GM21723 (cell line): Measurements from ENCODE around the gene STAMBPL1.
"Not testable (repeated sequence)": the region's sequence is repeated elsewhere in the genome, so short reads cannot be mapped to it uniquely, and the experiment has no call there.

Experiments
- ATAC-seq: cut with Tn5 transposase; IDR thresholded peaks from one replicate; pipeline ENCODE4 v1.9.1; 2021; ENCODE audit warnings: mild to moderate bottlenecking, moderate library complexity; ENCODE audit not compliant: unreplicated experiment

Gene STAMBPL1

GRCh38 chr10:88854684-88855083 lies 25.4 kb upstream of the STAMBPL1 start:
- no peak for ATAC-seq

- no peak for ATAC-seq
Observed at GRCh38 chr10:88857831-88858230, 22.2 kb upstream of the STAMBPL1 start.

- no peak for ATAC-seq
Observed at GRCh38 chr10:88858491-88858890, 21.6 kb upstream of the STAMBPL1 start.

- ATAC-seq, result no peak
Observed at GRCh38 chr10:88861036-88861435, 19.0 kb upstream of the STAMBPL1 start.

- no peak for ATAC-seq
Observed at GRCh38 chr10:88865281-88865876, 14.7 kb upstream of the STAMBPL1 start.

GRCh38 chr10:88866454-88866853 lies 13.6 kb upstream of the STAMBPL1 start:
- no peak for ATAC-seq

- no peak for ATAC-seq
Observed at GRCh38 chr10:88870089-88870488, 10.0 kb upstream of the STAMBPL1 start.

GRCh38 chr10:88873757-88874156 lies 6.3 kb upstream of the STAMBPL1 start:
- ATAC-seq, result no peak

- no peak for ATAC-seq
Observed at GRCh38 chr10:88874281-88874680, 5.8 kb upstream of the STAMBPL1 start.

GRCh38 chr10:88875081-88875480 lies 5.0 kb upstream of the STAMBPL1 start:
- ATAC-seq, result no peak

GRCh38 chr10:88877298-88877697 lies 2.7 kb upstream of the STAMBPL1 start:
- ATAC-seq, result no peak

- peak; percentile 73 for ATAC-seq
Observed at GRCh38 chr10:88880282-88881076, 434 bp downstream of the STAMBPL1 start.

GRCh38 chr10:88881320-88881719 lies 1.3 kb downstream of the STAMBPL1 start:
- no peak for ATAC-seq

- no peak for ATAC-seq
Observed at GRCh38 chr10:88881922-88882645, 2.0 kb downstream of the STAMBPL1 start.

GRCh38 chr10:88882646-88883447 lies 2.8 kb downstream of the STAMBPL1 start:
- ATAC-seq, result not testable (repeated sequence)

- ATAC-seq, result no peak
Observed at GRCh38 chr10:88883448-88883809, 3.4 kb downstream of the STAMBPL1 start.

GRCh38 chr10:88886557-88886956 lies 6.5 kb downstream of the STAMBPL1 start:
- ATAC-seq, result peak; percentile 57

- no peak for ATAC-seq
Observed at GRCh38 chr10:88888810-88889445, 8.9 kb downstream of the STAMBPL1 start.

- peak; percentile 61 for ATAC-seq
Observed at GRCh38 chr10:88889559-88890337, 9.7 kb downstream of the STAMBPL1 start.
